GM19397 (cell line): ENCODE data around the gene CARD19.

Experiments
- ATAC-seq: cut with Tn5 transposase; IDR thresholded peaks from one replicate; pipeline ENCODE4 v1.9.1; 2021; ENCODE audit warnings: mild to moderate bottlenecking, moderate library complexity; ENCODE audit not compliant: unreplicated experiment

Gene CARD19

DNA sequence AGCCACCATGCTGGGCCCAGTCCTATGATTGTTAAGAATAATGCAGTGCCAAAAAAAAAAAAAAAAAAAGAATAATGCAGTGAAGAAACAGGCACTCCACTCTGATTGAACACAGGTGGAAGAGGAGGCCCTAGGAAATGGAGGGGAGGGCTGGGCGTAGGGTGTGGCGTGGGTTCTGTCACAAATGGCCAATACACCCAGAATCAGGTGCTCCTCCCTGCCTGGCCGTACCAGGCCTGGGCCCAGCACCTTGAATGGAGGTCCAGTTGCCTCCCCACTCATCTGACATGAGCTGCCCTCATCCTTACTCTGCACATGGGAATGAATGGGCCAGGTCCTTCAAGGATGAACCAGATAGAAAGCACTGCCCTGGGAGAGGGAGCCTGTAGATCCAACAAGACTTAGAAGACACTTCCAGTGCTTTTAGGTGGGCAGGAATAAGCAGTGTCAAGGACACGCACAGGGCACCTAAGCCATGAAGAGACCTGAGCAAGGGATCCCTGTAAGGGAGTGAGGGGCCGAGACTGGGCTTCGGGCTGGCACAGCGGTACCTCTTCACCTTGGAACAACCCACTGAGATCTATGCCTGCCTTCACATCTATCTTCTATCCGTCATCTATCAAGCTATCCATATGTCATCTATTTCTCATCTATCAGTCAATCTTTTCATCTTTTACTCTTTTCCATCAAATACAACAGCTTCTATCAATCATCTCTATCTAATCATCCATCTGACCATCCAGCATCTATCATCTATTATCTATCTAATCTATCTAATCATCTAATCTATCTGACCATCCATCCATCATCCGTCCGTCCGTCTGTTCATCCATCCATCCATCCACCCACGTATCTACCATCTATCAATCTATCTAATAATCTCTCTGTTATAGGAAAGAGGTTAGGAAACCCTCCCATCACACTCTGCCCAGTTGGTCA is 22.2 kb downstream of the CARD19 start:
- ATAC-seq: no peak

- ATAC-seq: no peak
Measured at GRCh38 chr9:93118863-93119702, 23.1 kb downstream of the CARD19 start.

DNA sequence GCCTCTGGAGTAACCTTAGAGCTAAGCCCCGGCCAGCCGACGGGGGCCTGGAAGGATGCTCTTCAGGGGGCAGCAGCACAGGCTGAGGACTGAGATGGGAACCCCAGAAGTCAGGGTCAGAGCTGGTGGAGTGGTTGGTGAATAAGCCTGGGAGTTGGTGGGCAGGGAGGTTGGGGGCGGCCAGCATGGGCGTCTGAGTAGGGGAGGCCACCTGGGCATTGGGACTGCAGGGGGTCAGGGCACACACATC is 23.6 kb downstream of the CARD19 start:
- ATAC-seq: no peak

GRCh38 chr9:93119953-93120845 is 24.2 kb downstream of the CARD19 start:
- ATAC-seq: peak; percentile 90

- ATAC-seq: no peak
Measured at GRCh38 chr9:93120846-93121315, 24.9 kb downstream of the CARD19 start.

DNA sequence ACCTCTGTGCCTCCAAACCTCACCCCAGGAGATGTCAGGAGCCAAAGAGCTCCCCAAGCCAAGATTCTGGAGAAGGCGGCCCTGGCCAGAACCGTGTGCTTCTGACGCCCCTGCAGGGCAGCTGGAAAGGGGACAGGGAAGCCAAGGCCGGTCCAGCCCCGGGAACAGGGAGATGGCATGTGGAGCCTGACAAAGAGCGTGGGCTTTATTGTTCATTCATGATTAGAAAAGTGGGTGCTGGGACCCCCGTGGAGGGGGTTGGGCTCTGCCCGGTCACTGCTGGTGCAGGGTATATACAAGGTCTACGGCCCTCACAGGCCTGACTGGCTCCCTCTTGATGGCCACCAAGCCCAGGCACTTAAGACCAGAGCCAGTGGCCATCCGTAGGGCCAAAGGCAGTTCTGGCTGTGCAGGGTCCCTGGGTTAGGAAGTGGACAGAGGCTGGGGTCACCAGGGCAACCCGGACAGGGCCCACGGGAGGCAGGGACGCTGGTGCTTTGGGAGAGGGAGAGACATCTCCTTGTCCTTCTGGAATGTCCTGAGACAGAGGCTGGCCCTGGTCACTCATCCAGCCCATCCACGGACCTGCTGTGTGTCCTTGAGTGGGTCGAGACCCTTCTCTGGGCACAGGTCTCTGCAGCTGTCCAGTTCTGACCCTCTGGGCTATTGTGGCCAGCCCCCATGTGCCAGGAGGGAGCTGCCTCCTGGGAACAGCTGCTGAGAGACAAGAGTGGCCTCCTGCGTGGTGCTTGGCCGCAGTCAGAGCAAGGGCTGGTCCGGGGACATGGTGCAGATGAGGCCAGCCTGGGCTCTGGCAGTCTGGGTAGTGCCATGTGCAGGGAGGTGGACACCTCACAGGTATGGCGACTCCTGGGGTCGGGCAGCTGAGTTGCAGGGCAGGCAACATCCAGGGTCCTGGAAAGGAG is 25.6 kb downstream of the CARD19 start:
- no peak for ATAC-seq

GRCh38 chr9:93122721-93123221 is 26.8 kb downstream of the CARD19 start:
- ATAC-seq: no peak

DNA sequence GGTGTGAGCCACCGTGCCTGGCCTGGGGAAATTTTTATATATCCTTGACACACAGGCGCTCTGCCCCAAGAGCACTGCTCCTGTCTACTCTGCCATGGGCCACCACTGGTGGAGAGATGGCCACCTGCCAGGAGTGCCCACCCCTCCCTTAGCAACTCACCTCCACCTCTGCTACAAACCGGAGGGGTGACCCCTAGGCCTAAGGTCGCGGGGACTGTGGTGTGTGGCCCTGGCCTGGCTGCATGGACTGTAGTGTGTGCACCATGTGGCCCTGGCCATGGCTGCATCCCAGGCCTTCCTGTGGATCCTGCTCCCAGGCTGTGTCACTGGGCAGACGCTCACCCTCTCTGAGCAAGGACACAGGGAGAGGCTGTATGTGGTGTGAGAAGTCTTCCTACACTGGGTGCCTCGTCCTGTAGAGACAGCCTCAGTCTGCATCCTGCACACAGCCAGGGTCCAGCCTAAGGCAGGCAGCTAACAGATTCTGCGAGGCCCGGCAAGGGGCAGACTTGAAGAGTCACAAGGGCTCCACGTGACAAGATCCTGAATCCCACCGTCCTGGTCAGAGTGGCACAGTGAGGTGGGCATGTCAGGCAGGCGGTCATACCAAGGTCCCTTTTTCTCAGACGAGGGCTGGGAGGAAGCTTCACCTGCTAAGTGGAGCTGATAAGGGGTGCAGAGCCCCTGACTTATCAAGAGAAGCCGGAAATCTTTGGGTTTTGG is 27.7 kb downstream of the CARD19 start:
- ATAC-seq: no peak

- ATAC-seq: no peak
Measured at GRCh38 chr9:93124793-93125192, 28.8 kb downstream of the CARD19 start.

- no peak for ATAC-seq
Measured at GRCh38 chr9:93125331-93125894, 29.4 kb downstream of the CARD19 start.

- no peak for ATAC-seq
Measured at GRCh38 chr9:93126151-93126781, 30.2 kb downstream of the CARD19 start.

GRCh38 chr9:93126825-93127368 is 30.9 kb downstream of the CARD19 start:
- no peak for ATAC-seq

GRCh38 chr9:93127395-93127911 is 31.4 kb downstream of the CARD19 start:
- no peak for ATAC-seq

DNA sequence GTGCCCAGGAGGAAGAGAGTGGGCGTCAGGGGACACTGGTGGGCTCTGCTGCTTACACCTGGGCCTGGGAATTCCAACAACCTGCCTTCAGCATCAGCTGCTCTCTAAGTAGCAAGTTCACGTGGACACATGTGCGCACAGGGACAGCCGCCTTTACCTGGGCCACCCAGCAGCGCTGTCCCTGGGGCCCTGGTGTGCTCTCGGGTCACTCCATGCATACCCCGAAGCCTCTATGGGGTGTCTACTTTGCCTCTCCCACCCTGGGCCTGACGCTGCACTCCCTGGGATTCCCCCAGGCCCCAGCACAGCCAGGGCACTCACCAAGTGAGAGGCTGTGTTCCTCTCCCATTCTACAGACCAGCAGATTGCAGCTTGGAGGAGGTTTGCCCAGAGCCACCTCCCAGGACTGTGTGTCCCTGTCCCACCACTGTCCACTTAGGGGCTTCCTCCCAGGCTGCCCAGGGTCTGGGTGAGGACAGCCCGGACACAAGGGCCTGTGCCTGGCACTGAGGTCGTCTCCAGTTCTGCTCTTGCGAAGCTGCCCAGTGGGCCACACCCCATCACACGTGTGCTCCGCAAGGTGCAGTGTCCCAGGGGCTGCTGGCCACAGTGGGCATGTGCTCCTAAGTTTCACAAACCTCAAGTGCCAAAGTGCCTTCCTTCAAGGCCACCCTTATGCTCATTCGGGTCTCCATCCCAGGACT is 32.1 kb downstream of the CARD19 start:
- no peak for ATAC-seq

DNA sequence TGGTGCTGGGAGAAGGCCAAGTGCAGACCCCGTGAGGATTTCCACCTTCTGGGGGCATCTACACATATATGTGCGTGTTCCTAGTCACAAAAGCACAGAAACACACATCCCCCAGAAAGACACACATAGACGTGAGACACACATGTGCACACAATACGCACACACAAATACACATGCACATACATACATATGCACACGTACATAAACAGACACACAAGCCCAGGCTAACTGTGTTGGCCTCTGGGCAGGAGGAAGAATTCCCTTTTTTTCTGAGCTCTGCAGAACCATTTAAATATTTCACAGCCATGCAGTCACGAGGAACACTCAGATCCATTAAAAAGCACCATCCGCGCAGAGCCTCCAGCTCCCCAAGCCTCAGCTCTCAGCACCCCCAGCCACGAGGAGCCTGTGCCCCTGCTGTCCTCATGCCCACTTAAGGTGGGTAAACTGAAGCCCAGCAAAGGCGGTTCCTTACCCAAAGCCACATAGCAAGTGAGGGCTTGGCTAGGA is 32.8 kb downstream of the CARD19 start:
- ATAC-seq: no peak

DNA sequence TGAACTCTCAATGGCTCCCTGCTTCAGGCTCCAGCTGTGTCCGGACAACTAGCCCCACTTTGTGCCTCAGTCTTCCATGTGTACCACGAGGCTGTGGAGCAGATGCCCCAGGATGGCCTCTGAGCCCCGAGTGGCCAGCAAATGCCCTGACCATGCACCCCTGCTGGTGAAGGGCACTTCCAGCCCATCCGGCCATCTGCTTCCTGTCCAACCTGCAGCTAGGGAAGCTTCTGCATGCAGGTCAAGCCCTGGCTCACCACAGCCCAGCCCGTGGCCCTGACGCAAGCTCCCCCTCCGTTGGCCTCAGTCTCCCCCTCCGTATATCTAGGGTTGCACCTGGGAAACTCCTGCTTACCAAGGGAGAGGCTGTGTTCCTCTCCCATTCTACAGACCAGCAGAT is 33.3 kb downstream of the CARD19 start:
- no peak for ATAC-seq
